Left lung (tissue), 10 donors: ENCODE measurements around the gene CYP11A1. TPM values are rescaled to one million over a fixed set of nuclear protein-coding genes. Genes with fewer than 3 reads are reported as not detected.
A peak's percentile ranks its signal among the peaks of the same experiment; 100 is the strongest.

Source experiments
- ATAC-seq: fragments of 200-7000 bp; cut with Tn5 transposase; one replicate; pipeline ENCODE4 v1.9.1; 2020; ENCODE audit warnings: moderate library complexity
- DNase-seq, 4 donors: peaks; one replicate each; pipeline ENCODE4 v3.0.0-alpha.2; 2013 to 2020
- H3K27ac ChIP-seq, 2 donors: fragments of 200-600 bp; sonication (generic) in 1 of 2; one replicate each; pipeline versions ENCODE4 v1.5.0 to v1.8.0; 2020 to 2021
- H3K27me3 ChIP-seq, 2 donors: fragments of 200-600 bp; sonication (generic) in 1 of 2; one replicate each; pipeline versions ENCODE4 v1.5.0 to v1.8.0; 2020 to 2021
- H3K36me3 ChIP-seq, 2 donors: fragments of 200-600 bp; sonication (generic) in 1 of 2; one replicate each; pipeline versions ENCODE4 v1.5.0 to v1.8.0; 2020 to 2021
- H3K4me1 ChIP-seq, 2 donors: fragments of 200-600 bp; one replicate each; pipeline ENCODE4 v1.8.0; 2021
- H3K4me3 ChIP-seq, 2 donors: fragments of 200-600 bp; sonication (generic) in 1 of 2; one replicate each; pipeline versions ENCODE4 v1.5.0 to v1.8.0; 2020 to 2021; ENCODE audit warnings: mild to moderate bottlenecking in 1 of 2
- H3K9me3 ChIP-seq, 2 donors: fragments of 200-600 bp; sonication (generic) in 1 of 2; one replicate each; pipeline versions ENCODE4 v1.5.0 to v1.8.0; 2020 to 2021
- CTCF ChIP-seq, 2 donors: fragments of 200-600 bp; sonication (generic) in 1 of 2; IDR thresholded peaks; one replicate each; pipeline versions ENCODE4 v1.5.0 to v1.8.0; 2021; ENCODE audit warnings: antibody characterized with exemption in 2 of 2
- intact Hi-C, 2 donors: fragments of 100-400 bp; cut with DNase I; formaldehyde crosslinking; loops; one replicate each; pipeline versions ENCODE4 v1.11.2 to v1.14.2; 2022
- polyA plus RNA-seq, 6 donors: library from polyadenylated mRNA; unstranded; fragments of 120-200 nt; gene quantifications; one replicate each; pipeline ENCODE4 v1.2.1, GENCODE V29; 2013; ENCODE audit not compliant: insufficient read length in 6 of 6
- total RNA-seq, 2 donors: library from RNA; stranded (reverse); fragmentation: NEBNext Ultra II Directional; extraction: Animal tissue kit (Norgen Biotek cat#: 25700); gene quantifications; one replicate each; pipeline ENCODE4 v1.2.1, GENCODE V29; 2021
- donor health status: DM: no; HTN: yes; CAD: no.
- donor health status: DM: no; HTN: no; CAD: no.

Gene CYP11A1
- total and polyA plus RNA-seq, 8 donors: 0.34 to 1.3 (median 0.61) TPM

DNA sequence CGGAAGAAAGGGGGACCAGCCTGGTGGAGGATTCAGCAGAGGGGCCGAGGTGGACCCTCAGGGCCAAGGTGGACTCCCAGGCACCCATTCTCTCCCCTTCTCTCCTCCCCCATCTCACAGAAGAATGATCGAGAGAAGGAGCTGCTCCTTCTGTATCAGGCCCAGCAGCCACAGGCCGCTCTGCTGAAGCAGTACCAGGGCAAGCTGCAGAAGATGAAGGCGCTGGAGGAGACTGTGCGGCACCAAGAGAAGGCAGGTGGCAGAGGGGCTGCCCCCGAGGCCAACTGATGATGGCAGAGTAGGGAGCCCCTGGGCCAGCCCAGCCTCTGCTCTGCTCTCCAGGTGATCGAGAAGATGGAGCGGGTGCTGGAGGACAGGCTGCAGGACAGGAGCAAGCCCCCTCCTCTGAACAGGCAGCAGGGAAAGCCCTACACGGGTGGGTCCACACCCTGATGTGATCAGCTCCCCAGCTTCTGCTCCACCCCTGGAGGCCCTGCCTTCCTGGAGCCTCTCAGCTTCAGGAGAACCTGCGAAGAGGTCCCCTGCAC lies 36.5 kb downstream of the CYP11A1 start:
- Histone ChIP-seq H3K4me1 (no peaks in the 10 kb centered on the region), H3K36me3 (no peaks in the 10 kb centered on the region), H3K9me3 (no peaks in the 10 kb centered on the region), H3K27me3 (no peaks in the 10 kb centered on the region), H3K4me3 (no peak overlapping the region), H3K27ac (no peak overlapping the region)
- intact Hi-C loops: no loop called here
- no peak for DNase-seq
- TF ChIP-seq CTCF (IDR thresholded peaks at IDR 0.05): no peak
- ATAC-seq: no peak

GRCh38 chr15:74328331-74329056 lies 39.0 kb downstream of the CYP11A1 start:
- Histone ChIP-seq H3K9me3 (no peaks in the 10 kb centered on the region), H3K36me3 (no peaks in the 10 kb centered on the region), H3K4me3 (no peak overlapping the region), H3K27me3 (no peaks in the 10 kb centered on the region), H3K4me1 (no peaks in the 10 kb centered on the region), H3K27ac (no peak overlapping the region)
- intact Hi-C loops: no loop called here
- no peak for TF ChIP-seq CTCF (IDR thresholded peaks at IDR 0.05)
- ATAC-seq (no peak), DNase-seq (peak in 1 of 4 donors; percentile 50)

DNA sequence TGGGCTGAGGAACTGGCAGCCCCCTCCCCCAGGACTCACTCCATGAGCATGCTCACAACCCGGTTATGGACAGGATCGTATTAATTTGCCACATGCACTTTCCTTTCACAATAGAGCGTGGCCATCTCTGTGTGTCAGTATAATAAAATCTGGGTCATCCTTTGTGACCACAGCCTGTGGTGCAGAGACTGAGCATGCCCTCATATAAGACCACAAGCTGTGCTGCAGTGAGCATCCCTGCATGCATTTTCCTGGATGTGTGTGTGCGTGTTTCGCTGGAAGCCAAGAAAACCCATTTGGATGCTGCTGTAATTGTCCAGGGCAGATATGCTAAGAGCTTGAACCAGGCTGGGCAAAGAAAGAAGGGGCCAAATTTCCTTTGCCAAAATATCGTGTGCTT lies 39.7 kb downstream of the CYP11A1 start:
- Histone ChIP-seq H3K36me3 (no peaks in the 10 kb centered on the region), H3K4me3 (no peak overlapping the region), H3K27me3 (no peaks in the 10 kb centered on the region), H3K4me1 (no peaks in the 10 kb centered on the region), H3K9me3 (no peaks in the 10 kb centered on the region), H3K27ac (no peak overlapping the region)
- intact Hi-C loops: no loop called here
- DNase-seq (no peak), ATAC-seq (no peak)
- no peak for TF ChIP-seq CTCF (IDR thresholded peaks at IDR 0.05)

GRCh38 chr15:74326746-74327145 lies 40.7 kb downstream of the CYP11A1 start:
- no peak for DNase-seq
- intact Hi-C loops: no loop called here
- no peak for TF ChIP-seq CTCF (IDR thresholded peaks at IDR 0.05)

DNA sequence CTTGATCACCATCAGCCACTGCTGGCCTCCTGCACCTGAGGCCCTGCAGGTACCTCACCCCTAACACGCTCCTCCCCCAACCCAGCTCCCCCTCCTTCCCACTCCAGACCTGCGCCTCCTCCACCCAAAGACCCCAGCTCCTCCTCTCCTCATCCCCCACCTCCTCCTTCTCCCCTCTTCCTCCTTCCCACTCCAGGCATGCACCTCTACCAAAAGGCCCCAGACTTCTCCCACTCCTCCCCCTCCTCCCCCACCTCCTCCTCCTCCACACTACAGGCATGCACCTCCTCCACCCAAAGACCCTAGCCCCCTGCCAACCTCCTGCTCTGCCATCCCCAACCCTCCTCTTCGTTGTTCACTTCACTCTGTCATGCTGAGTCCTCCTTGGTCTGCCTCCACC lies 42.7 kb downstream of the CYP11A1 start:
- TF ChIP-seq CTCF (IDR thresholded peaks at IDR 0.05): no peak
- peaks cover under 1 to 3% of the 10 kb centered on the region in 2 donors for H3K4me1 ChIP-seq
- H3K27ac ChIP-seq: no peak overlapping the region
- DNase-seq: no peak
- intact Hi-C loops: no loop called here
- no peaks in the 10 kb centered on the region for H3K9me3 ChIP-seq
- H3K27me3 ChIP-seq: no peaks in the 10 kb centered on the region
- H3K36me3 ChIP-seq: no peaks in the 10 kb centered on the region
- H3K4me3 ChIP-seq: no peak overlapping the region
- no peak for ATAC-seq

More at GRCh38 chr15:74326746-74327145, 40.7 kb downstream of the CYP11A1 start:
- no peak overlapping the region for H3K4me3 ChIP-seq
- no peaks in the 10 kb centered on the region for H3K27me3 ChIP-seq
- H3K27ac ChIP-seq: no peak overlapping the region
- no peaks in the 10 kb centered on the region for H3K9me3 ChIP-seq
- no peaks in the 10 kb centered on the region for H3K36me3 ChIP-seq
- ATAC-seq: no peak
- no peaks in the 10 kb centered on the region for H3K4me1 ChIP-seq
